Rectal smooth muscle tissue (tissue), 1 donor: ENCODE data around the gene PLEKHG7.
"Not testable (repeated sequence)": the region's sequence is repeated elsewhere in the genome, so short reads cannot be mapped to it uniquely, and the experiment has no call there.

Experiments used
- H3K27ac ChIP-seq: one replicate; pipeline ENCODE4 v1.7.0; 2013; ENCODE audit warnings: low read depth, low read length, inconsistent platforms
- H3K27me3 ChIP-seq: one replicate; pipeline ENCODE4 v1.7.0; 2013; ENCODE audit warnings: low read length; ENCODE audit not compliant: control insufficient read depth, insufficient read depth
- H3K36me3 ChIP-seq: one replicate; pipeline ENCODE4 v1.7.0; 2013; ENCODE audit warnings: low read length; ENCODE audit not compliant: control insufficient read depth, insufficient read depth
- H3K4me1 ChIP-seq: one replicate; pipeline ENCODE4 v1.7.0; 2013; ENCODE audit warnings: low read length; ENCODE audit not compliant: control insufficient read depth, insufficient read depth
- H3K4me3 ChIP-seq: one replicate; pipeline ENCODE4 v1.7.0; 2013; ENCODE audit warnings: low read length
- H3K9ac ChIP-seq: one replicate; pipeline ENCODE4 v1.7.0; 2013; ENCODE audit warnings: low read length

The PLEKHG7 gene

DNA sequence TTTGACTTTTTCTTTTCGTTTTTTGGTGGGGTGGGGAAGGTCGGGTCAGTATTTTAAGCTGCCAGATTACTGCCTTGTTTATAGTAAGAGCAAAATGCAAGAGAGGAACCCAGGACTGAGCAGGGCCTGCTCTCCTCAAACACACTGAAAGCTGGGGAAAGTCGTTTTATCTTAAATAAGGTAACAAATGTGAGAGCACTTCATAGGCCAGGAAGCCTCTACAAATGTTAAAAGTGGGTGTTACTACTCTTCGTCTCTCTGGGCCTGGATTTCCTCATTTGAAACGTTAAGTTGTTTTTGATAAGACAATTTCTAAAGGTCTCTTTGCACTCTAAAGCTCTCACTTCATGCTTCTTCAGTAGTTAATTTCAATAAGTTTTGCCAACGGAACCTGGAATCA is 33.8 kb downstream of the PLEKHG7 start:
- Histone ChIP-seq H3K27me3 (no peaks in the 10 kb centered on the region), H3K27ac (no peak overlapping the region)

DNA sequence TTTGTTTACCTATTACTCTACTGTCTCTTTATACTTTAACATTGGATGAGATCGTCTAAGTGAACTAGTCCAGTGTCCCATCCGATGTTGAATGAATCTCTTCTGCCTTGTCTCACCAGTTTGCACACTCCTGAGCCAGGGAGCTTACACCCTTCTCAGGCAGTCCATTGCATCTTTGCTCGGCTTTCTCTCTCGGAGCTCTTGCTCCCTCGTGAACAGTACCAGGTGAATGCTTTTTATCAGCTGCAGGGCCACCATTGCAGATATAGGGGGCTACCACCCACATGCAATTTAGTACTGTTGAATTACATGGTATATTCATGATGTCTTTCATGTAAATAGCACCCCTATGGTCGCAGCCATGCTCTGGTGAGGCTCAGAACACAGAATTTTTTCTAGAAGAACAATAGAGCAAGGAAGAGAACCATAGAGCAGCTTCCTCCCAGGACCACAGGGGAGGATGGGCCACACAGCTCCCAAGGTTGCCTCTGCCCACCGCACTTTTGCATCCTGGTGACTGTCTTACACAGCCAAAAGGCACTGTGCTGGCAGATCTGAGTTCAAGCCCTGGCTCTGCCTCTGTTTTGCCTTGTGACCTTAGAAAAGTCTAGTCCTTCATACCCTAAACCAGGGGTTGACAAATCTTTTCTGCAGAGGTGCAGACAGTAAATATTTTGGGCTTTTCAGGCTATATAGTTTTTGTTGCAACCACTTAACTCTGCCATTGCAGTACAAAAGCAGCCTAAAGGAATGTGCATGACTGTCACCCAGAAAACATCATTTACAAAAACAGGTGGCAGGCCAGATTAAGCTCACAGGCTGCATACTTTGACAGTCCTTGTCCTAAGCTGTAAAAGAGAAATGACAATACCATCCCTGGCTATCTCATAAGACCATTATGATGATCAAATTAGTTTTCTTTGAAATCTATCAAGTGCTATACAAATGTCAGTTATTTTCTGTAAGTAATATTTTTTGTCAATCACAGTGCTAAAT is 35.4 kb downstream of the PLEKHG7 start:
- Histone ChIP-seq H3K27ac (no peak overlapping the region), H3K9ac (no peak overlapping the region), H3K27me3 (no peaks in the 10 kb centered on the region), H3K4me1 (peaks cover 5% of the 10 kb centered on the region), H3K4me3 (no peak overlapping the region), H3K36me3 (no peaks in the 10 kb centered on the region)

More for the DNA sequence above, 33.8 kb downstream of the PLEKHG7 start:
- Histone ChIP-seq H3K36me3 (no peaks in the 10 kb centered on the region), H3K4me3 (no peak overlapping the region), H3K4me1 (peaks cover 5% of the 10 kb centered on the region), H3K9ac (no peak overlapping the region)

DNA sequence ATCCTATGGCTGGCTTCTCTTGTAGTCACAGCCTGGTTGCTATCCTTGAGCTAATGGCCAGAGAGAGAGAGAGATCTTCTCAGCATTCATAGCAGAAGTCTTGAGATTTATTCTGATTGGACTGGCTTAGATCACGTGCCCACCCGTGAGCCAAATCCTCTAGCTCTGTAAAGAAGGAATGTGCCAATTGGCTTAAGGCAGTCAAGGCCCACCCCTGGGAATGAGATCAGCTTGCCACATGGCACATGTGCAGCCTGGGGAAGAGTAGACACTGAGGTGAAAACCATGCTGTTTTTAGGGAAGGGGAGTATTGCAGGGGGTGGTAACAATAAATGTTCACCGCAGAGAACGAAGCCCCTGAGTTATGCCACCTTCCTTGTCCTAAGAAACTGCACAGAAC is 36.3 kb downstream of the PLEKHG7 start:
- H3K27me3 ChIP-seq, result no peaks in the 10 kb centered on the region

DNA sequence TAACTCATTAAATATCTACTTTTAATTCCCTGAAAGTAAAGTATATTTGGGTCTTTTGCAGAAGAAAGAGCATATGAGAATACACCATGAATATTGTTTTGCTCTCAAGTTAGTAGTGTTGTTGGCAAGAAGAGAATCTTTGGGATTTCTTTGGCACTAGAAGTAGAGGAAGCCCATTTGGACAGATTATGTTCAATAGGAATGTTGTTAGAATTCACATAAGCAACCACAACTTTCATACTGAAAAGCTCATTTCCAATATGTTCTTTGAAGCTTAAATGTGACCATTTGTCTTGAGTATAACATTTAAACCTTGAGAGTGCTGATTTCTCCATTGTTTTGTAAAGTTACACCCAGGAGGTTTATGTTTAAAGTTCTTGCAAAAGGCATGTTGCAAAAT is 37.6 kb downstream of the PLEKHG7 start:
- Histone ChIP-seq H3K27me3 (no peaks in the 10 kb centered on the region), H3K36me3 (no peaks in the 10 kb centered on the region), H3K9ac (no peak overlapping the region), H3K4me3 (no peak overlapping the region), H3K4me1 (no peaks in the 10 kb centered on the region), H3K27ac (no peak overlapping the region)

More for the DNA sequence above, 36.3 kb downstream of the PLEKHG7 start:
- Histone ChIP-seq H3K27ac (no peak overlapping the region), H3K9ac (no peak overlapping the region), H3K36me3 (no peaks in the 10 kb centered on the region), H3K4me1 (peaks cover 5% of the 10 kb centered on the region), H3K4me3 (no peak overlapping the region)

DNA sequence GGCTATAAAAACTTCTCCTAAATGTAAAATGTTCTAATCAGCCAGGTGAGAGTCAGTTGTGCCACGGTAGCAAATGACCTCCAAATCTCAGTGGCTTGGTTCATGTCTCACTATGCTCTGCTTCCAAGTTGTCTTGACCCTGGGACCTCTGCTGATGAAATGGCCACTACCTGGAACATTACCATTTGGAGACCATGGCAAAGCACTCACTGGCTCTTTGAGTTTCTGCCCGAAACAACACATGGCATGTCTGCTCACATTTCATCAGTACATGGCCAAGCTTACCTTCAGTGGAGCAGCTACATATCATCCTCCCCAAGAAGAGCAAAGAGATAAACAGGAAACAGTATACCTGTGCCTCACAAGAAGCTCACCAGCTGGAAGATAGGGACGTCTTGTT is 40.2 kb downstream of the PLEKHG7 start:
- Histone ChIP-seq H3K4me1 (no peaks in the 10 kb centered on the region), H3K4me3 (no peak overlapping the region), H3K27ac (no peak overlapping the region), H3K9ac (no peak overlapping the region), H3K27me3 (no peaks in the 10 kb centered on the region), H3K36me3 (no peaks in the 10 kb centered on the region)

DNA sequence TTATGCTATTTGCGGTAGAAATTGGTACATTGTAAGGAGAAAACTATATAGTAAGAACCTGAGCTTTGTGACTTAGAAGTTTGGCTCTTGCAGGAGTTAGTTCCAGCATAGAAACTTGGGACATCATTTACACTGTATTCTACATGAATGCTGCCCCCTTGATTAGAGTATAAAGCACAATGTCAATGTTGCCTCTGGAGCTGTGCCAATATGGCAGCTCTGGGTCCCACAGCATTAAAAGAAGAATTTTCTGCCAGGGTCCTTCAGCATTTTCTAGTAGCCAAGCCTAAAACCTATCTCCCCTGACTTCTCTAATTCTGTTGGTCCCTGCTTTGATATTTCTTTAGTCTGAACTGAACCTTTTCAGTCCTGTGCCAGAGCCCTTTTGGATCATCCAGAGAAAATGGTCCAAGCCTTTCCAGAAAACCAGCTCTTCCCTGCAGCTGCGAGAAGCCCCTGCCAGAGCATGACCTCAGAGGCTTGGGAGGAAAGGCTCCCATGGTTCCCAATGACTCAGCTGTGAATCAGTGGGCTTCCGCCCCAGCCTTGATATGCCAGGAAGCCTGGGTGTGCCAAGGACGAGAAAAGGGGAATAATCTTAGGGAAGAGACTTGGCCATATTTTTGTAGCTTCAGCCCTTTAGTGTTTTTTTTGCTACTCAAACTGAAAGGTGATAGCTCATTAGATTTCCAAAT is 43.2 kb downstream of the PLEKHG7 start:
- no peak overlapping the region for H3K4me3 ChIP-seq
- no peak overlapping the region for H3K9ac ChIP-seq
- H3K36me3 ChIP-seq, result no peaks in the 10 kb centered on the region
- H3K27me3 ChIP-seq, result no peaks in the 10 kb centered on the region
- H3K4me1 ChIP-seq, result no peaks in the 10 kb centered on the region
- H3K27ac ChIP-seq, result no peak overlapping the region

DNA sequence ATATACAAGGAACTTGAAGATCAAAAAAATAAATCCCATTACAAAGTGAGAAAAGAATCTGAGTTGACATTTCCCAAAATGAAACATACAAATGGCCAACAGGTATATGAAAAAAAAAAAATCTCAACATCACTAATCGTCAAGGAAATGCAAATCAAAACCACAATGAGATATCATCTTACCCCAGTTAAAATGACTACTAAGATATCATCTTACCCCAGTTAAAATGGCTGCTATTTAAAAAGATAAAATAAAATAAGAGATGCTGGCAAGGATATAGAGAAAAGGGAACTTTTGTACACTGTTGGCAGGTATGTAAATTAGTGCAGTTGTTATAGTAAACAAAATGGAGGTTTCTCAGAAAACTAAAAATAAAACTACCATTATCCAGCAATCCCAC is 44.4 kb downstream of the PLEKHG7 start:
- no peak overlapping the region for H3K4me3 ChIP-seq
- no peaks in the 10 kb centered on the region for H3K36me3 ChIP-seq
- no peaks in the 10 kb centered on the region for H3K27me3 ChIP-seq
- no peaks in the 10 kb centered on the region for H3K4me1 ChIP-seq
- no peak overlapping the region for H3K9ac ChIP-seq
- H3K27ac ChIP-seq, result no peak overlapping the region

DNA sequence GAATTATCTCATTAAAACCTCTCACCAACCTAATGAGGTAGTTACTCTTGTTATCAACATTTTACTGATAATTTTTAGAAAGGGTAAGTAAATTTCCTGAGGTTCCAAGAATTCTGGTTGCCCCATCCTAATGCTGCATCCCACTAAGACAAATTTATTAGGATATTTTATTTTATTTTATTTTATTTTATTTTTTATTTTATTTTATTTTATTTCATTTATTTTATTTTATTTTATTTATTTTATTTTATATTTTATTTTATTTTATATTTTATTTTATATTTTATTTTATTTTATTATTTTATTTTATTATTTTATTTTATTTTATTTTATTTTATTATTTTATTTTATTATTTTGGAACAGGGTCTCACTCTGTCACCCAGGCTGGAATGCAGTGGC is 46.9 kb downstream of the PLEKHG7 start:
- H3K4me1 ChIP-seq, H3K27me3 ChIP-seq, H3K36me3 ChIP-seq, H3K27ac ChIP-seq, H3K4me3 ChIP-seq, H3K9ac ChIP-seq: not testable (repeated sequence)

DNA sequence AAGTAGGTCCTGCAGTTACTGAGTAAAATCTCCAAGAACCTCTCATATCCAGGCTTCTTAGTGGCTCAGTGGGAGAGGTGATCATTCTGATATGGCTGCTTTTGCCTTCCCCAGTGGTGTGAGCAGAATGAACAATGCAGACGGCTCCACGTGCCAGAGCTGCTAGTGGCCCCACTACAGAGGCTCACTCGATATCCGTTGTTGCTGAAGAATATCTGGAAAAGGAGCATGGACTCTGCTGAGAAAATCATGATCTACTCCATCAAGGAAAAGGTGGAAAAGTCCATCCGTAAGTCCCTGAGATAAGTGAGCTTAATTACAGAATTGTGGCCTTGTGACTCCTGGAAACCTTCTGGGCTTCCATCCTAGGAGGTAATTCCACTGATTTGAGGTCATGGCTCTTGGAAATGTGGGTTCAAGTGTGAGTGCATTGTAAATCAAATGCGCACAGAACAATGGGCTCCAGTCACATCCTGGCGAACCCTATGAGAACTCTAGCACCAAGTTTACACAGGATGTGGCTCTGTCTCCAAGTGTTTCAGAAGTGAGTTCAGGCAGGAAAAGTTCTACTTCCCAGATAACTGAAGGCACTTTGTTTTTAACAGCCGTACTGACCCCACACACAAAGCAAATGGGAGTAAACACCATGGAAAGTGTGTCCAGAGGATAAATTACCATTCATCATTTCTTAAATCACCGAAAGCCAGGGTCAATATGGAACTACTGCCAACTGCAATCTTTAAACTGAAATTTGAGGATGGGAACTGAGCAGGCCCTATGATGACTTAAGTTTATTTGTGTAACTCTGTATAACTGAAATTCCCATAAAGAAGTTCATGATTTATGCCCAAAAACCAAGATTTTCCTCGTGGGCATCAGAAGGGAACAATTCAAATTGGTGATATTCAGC is 51.4 kb downstream of the PLEKHG7 start:
- no peaks in the 10 kb centered on the region for H3K4me1 ChIP-seq
- no peaks in the 10 kb centered on the region for H3K27me3 ChIP-seq
- H3K27ac ChIP-seq, result no peak overlapping the region
- H3K9ac ChIP-seq, result no peak overlapping the region
- no peak overlapping the region for H3K4me3 ChIP-seq
- H3K36me3 ChIP-seq, result no peaks in the 10 kb centered on the region

DNA sequence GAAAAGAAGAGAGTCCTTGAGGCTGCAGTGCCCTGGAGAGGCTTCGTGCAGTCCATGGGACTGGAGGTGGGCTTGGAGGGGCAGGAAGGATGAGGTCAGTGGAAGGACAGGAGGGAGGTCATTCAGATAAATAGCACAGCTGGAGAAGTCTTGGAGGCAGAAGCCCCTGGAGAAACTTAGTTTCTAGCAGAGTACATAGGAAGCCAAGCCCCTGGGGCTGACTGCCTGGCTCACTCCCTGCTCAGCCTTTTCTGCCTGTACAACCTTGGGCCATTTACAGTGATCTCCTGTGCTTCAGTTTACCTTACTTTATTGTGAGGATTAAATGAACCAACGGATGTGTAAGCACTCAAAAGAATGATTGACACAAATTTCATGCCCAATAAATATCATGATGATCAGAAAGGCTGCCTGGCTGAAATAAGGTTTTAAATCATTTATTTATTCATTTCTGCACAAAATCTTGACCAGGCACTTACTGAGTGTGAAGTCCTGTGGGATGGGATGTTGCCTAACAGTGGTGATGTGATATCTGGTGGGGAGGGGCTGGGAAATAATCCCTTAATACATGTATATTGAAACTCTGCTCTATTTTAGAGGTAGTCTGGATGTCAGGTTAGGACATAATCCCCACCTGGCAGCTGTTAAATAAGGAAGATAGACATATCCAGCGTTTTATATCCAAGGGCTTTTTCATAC is 54.3 kb downstream of the PLEKHG7 start:
- Histone ChIP-seq H3K27ac (no peak overlapping the region), H3K36me3 (no peaks in the 10 kb centered on the region)

DNA sequence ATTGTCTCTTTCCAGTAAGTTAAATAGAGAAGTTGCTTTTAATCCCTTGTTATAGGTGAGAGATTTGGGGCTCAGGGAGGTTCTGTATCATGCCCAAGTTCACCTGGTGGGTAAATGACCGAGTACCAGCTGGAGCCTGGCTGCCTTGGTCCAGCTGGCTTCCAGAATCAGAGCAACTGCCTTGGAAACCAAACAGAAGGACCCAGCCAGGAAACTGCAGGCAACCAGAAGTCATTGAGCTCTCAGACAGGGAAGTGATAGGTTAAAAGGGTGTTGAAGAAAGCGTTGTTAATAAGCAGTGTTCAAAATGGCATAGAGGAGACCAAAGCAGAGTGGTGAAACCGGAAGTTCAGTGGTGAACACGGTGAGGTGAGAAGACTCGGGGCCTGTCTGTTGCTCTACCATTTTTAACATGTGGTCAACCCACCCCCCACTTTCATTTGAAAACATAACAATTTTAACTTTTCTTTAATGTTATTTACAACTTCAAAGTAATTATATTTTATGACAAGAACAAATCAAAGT is 54.9 kb downstream of the PLEKHG7 start:
- H3K9ac ChIP-seq, result no peak overlapping the region
- no peaks in the 10 kb centered on the region for H3K4me1 ChIP-seq
- no peak overlapping the region for H3K4me3 ChIP-seq
- H3K36me3 ChIP-seq, result no peaks in the 10 kb centered on the region
- no peak overlapping the region for H3K27ac ChIP-seq
- no peaks in the 10 kb centered on the region for H3K27me3 ChIP-seq

More for the DNA sequence above, 54.3 kb downstream of the PLEKHG7 start:
- H3K4me1 ChIP-seq, result no peaks in the 10 kb centered on the region
- H3K4me3 ChIP-seq, result no peak overlapping the region
- no peaks in the 10 kb centered on the region for H3K27me3 ChIP-seq
- no peak overlapping the region for H3K9ac ChIP-seq
